NCI-H1105 (cell line): ENCODE results near the gene DTX4.

Experiments
- DNase-seq: peaks from one replicate; lab custom pipeline; 2025; lab: John Stamatoyannopoulos, UW

DTX4 gene

DNA sequence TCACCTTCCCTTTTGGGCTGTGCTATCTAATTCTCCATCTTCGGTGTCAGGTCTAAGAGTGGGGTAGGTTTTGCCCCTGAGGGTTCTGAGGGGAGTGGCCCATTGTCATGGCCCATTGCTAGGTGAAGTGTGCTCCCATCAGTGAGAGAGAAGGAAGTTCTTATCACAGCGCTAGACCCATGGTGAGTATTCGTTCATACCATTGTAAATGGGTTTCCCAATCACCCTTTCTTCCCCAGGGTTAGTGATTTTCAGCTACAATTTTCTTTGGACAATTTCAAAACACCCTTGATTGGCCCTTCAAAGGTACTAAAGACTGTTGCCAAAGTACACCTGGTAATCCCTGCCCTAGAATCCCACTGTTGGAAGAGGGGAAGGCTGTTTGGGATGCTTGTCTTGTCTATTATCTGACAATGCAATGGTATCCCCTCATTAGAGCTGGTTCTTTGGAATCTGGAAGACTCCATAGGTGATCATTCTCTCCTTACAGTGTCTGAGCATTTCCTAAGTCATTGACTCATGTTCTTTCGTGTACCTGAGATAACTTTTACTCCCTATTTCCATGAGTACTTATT lies 20.6 kb downstream of the DTX4 start:
- DNase-seq, result no peak

DNA sequence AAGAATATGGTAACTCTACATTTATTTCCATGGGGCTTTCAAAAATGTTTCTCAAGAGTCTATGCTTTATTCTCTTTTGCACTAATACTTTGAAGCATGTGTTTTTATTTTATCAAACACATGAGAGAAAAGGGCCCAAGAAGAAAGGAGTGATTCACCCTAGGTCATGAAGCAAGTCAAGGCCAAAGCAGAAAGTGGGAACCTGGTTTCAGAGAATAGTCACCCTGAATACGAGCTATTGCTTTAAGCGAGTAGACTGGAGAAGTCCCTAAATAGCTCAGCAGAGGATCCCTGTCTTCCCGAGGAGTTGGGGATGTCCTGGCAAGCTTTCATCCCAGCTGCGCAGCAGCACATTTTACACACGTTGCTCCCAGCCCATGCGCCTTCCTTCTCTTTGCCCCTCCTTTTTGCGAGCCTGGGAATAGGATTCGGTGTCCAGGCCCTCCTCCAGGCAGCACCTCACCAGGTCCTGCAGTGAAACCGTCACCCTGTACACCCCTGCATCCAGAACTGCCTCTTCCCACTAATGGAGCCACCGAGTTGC lies 21.7 kb downstream of the DTX4 start:
- DNase-seq, result no peak

DNA sequence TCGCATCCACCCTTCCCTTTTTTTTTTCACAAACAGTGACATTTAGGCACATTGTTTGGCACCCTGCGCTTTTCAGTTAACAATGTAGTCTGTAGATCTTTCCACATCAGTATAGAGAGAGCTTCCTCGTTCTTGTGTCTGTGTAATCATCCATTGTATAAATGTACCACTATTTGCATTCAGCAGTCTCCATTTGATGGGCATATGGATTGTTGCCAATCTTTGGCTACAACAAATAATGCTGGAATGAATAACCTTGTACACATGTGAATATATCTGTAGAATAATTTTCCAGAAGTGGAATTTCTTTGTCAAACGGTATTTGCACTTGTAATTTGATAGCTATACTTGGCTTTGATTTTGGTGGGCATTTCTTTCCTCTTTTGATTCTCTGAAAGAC lies 23.7 kb downstream of the DTX4 start:
- DNase-seq, result no peak

DNA sequence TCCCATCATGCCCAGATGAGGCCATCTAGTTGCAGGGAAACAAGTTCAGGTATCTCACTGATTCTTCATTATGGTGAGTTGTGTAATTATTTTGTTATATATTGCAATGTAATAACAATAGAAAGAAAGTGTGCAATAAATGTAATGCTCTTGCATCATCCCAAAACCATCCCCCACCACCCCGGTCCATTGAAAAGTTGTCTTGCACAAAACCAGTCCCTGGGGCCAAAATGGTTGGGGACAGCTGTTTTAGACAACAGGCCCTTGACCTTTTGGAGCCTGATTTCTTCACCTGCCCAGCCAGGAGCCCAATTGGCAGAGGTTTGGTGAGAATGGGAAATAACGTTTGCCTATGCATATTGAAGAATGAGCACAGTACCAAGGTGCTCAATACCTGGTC lies 24.8 kb downstream of the DTX4 start:
- DNase-seq, result no peak

DNA sequence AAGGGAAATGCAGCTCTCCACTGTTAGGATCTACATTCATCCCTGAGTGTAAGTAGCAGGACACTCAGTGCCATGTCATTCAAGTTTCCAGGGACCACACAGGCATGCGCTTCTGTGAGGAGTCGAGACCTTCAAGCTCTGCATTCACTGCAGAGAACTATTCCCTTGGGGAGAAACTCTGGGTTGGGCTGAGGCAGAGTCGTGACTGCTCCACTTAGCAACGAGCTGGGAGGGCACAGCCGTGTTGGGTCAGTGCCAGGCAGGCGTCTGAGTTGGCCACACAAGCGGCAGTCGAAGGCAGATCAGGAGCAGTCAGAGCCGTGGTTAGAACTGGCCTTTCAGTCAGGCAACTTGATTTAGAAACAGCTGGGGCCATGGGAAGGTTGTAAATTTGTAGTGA lies 26.1 kb downstream of the DTX4 start:
- DNase-seq, result peak; percentile 65

DNA sequence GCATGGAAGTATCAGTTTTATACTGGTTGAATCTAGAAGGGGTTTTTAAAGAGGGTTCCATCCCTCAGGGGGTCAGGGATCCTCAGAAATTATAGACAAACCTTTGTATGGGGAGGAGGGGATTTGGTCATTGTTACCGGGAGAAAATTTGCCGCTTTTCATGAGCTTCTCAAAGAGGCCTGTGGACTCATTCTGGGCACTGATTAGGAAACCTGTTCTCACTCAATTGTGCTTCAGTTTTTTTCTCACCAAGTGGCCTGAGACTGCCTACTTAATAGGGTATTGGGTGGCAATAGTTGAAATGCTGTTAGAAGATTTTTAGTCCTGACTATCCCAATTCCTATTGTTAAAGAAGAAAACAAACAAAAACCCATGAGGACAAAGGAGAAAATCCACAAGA lies 26.8 kb downstream of the DTX4 start:
- no peak for DNase-seq

DNA sequence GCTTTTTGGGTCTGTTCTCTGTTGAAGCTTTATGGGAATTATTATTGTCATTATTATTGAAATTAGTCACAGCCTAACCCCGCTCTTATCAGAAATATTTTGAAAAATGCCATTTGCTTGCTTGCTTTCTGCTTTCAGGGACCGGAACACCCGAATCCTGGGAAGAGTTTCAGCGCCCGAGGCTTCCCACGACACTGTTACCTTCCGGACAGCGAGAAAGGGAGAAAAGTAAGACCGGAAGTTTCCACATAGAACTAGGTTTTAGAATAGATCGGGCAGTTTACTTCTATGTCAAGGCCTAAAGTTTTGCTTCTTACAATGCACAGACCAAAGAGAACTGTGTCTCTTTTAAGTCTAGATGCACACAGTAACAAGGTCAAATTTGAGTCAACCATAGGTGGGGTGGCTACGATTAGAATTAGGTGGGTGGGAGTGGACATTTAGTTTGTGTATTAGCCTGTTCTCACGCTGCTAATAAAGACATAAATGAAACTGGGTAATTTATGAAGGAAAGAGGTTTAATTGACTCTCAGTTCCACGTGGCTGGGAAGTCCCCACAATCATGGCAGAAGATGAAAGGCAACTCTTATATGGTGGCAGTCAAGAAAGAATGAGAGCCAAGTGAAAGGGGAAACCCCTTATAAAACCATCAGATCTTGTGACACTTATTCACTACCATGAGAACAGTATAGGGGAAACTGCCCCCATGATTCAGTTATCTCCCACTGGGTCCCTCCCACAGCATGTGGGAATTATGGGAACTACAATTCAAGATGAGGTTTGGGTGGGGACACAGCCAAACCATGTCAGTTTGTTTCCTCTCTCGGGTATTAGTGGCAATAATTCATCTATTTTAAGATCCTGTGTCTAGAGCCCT lies 27.9 kb downstream of the DTX4 start:
- DNase-seq, result no peak

DNA sequence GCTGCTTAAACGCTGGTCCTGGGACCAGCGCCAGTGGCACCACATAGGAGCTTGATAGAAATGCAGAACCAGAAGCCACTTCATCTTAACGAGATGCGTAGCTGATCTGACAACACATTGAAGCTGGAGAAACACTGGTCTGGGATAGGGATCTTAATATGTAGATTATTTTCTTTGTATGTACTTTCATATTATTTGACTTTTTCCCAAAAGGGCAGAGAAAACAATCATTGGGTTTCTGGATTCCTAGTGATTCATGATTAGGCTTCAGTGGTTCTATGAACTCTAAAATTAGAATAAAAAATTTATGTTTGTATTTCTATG lies 28.5 kb downstream of the DTX4 start:
- no peak for DNase-seq

DNA sequence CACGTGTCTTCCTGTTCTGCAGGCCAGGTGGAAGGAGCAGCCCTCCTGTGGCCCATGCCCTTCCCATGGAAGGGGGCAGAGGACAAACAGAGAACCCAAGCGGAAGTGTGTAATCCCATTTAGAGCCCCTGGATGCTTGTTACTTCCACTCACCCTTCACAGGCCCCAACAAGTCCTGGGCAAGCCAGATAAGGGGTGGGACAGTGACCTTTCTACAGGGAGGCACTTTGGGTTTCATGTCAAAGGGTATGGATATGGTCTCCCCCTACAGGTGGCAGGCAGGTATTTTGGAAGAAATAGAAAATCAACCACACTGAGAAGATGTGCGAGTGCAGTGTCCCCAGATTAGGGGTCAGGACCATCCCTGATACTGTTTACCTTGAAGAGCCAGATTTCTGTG lies 29.4 kb downstream of the DTX4 start:
- no peak for DNase-seq

DNA sequence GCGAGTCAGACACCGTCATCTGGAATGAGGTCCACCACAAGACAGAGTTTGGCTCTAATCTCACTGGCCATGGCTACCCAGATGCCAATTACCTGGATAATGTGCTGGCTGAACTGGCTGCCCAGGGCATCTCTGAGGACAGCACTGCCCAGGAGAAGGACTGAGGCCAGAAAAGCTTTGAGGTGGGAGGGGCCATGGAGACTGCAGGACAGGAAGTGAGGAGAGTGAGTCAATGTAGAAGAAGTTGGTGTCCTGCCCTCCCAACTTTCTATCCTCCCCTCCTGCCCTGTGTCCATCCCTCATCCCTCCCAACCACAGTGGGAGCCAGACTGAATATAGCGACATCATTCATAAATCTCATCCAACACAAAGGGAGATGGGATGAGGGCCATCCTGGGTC lies 32.8 kb downstream of the DTX4 start:
- DNase-seq, result no peak

DNA sequence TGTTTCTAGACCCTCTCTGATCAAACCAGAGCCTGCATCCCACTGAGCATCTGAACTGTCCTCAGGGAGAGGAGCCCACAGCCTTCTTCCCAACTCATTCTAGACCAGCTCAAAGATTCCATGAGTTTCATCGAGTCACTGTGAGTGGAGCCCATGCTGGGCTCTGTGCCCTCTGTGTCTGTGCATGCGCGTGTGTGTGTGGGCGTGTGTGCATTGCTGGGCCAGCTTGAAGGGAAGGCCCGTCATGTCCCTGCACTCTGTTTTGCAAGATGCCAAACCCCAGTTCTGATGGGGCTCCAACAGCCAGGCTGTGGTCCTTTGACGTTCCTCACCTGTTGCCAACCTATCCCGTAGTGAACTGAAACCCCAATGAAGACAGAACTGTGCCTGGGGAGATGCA lies 33.7 kb downstream of the DTX4 start:
- DNase-seq, result no peak

DNA sequence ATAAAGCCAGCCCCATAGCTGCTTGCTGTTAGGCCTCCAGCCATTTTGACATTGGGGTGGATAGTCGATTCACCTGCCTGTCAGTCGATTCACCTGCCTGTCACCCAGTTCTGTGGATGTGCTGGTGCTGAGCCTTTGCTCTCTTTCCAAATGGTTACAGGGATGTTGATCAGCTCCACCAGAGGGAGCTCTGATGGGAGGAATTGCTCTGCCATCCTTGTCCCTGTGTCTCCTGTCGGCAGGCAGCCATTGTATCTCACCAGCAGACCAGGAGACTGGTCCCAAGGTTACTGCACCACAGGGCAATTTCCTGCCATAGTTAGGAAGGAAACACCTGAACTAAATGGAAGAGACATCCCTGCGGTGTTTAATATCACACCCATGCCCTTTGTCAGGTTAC lies 34.7 kb downstream of the DTX4 start:
- peak; percentile 24 for DNase-seq

DNA sequence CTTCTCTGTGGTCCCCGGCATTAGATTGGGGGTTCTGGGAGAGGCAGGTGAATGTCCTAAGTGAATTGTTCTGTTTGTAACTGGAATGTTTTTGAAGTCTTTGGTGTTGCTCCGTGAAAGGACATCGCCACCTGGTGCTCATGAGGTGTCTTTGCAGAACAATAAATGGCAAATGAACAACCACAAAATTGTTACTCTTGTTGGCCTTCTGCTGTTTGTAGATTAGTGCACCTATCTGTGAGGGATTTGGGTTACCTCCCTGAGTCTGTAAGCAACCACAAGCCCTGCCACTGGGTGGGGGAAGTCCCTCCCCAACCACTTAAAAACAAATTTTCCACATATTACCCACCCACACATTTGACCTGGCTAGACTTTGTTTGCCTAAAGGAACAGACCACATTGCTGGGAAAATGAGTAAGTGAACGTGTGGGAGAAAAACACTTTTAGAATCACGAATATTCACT lies 36.1 kb downstream of the DTX4 start:
- peak; percentile 11 for DNase-seq

DNA sequence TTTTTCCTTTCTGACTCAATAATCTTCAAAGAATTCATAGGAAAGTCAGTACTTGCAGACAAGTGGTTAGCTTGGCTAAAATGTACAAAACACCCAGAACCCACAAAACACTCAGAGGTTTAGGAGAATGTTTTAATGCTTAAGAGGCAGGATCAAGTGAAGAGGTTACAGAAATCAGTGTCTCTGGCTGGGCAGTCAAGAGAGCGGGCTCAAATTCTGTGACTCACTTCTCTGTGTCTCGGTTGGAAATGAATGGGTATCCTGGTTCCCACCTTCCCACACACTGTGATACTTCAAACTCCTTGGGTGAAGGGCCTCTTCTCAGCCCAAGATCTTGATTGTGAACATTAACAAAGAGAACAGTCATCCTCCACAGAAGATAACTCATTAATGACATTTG lies 37.0 kb downstream of the DTX4 start:
- no peak for DNase-seq

DNA sequence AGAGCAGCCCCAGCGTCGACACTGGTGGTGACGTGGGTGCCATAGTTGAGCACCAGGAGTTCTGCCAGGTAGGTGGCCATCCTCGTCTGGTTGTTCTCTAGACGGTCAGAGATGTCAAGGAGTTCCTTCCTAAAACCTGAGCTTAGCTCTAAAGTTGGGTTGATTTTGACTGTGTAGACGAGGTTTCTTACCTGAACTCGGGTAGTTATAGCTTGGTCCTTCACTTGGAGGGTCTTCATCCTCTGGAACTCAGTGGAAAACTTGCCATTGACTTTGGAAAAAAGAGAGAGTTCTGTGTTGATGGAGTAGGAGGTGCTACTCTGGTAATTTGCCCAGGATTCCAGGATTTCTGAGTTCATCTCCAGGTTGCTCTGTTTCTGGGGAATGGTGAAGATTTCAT lies 40.3 kb downstream of the DTX4 start:
- no peak for DNase-seq

DNA sequence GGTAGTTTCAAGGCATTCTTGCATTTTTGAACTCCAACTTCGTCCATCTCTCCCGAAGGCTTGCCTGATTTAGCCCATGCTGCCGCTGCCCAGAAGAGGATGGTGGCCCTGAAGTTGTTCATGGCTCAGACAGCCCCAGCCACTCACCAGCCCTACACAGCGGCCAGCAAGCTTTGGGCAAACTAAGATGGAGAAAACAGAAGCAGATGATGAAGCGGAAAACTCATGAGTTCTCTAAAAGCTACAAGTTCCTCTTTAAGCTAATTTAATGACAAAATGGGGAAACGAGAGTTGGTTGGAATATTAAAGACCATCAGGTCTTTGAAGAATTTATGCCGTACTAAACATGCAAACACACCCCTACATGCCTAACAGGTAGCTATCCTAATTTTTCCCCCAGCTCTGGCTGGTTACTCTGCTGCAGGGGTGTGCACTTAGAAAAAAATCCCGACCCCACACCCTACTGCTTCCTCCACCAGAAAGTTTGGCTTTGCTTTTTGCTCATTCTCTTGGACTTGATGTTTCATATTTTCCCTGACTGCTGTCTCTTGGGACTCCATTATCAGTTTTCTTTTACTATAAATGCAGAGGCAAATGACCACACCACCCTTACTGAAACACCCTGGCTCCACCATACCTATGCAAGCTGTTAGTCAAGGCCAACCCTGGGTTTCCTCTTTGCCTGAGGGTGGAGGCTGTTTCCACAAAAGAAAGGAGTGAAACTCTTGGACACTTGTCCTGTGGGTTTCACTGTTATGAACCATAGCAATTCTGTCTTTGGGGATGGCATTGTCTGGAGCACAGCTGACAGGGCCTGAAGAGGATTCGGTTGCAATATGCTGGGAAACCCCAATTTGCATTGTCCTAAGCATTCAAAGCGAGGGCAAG lies 41.1 kb downstream of the DTX4 start, which contains the start of gene MPEG1:
Gene MPEG1, minus strand, starts transcription at position 184 of the 888 bp plus-strand sequence. Its CDS starts 62 bp downstream, at position 122.
- DNase-seq, result no peak

DNA sequence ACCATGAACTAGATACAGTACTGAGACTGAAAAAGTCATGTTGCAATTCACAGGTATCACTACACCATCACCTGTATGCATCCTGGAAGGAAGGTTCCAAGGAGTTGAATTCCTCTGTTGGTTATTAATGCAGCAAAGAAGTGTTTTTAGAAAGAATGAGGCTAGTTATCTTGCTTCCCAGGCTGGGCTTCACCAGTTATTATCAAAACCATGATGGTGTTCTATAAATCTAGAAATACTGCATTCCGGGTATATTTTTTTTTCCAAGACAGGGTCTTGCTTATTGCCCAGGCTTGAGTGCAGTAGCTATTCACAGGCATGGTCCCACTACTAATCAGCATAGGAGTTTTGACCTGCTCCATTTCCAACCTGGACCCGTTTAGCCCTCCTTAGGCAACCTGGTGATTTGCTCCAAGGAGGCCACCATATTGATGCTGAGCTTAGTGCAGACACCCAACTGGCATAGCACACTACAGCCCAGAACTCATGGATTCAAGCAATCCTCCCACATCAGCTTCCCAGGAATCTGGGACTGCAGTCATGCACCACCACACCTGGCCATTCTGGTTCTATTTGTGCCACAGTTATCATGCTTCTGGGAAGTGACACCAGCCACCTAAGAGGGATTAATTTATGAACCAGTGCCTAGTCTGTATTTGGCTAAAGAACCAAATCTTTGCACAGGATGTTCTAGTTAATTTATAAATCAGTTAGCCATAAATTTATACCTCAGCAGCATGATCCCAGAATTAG lies 42.4 kb downstream of the DTX4 start:
- DNase-seq, result no peak

DNA sequence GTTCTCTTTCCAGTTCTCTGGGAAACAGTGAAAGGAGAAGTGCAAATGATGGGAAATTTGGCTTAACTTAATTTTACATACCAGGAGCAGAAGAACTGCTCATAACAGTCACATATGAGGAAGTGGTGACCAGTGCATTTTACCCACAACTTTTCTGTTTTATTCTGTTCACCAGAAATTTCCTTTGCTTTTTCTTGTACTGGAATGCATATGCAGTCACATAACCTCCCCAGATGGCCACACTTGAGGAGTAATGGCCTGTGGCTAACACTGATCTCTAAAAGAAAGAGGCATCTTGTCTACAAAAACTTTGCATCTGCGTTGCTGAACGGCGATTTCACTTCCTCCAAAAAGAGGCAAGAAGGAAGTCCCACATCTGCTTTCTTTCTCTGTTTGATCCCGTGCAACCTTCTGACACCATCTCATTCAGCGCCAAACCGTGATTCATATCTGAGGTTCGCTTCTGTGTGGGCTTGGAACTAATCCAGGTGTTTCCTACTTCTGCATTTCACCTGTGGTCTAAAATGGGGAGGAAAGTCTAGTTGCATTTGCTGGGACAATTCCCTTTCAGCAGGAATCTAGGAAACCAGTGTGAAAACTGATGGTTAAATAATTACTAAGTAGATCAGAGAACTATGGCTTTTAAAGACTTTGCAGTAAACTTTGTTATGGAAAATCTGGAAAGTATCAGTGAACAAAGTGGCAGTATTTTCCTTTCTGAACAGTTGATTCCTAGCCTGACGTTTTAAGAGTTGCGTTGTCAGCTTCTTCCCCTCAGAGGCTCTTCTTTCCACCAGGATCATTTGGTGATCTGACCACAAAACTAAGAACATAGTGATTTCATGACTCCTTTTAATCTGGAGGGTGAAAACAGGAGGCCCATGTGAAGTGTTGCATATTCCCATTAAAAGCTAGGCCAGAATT lies 45.0 kb downstream of the DTX4 start:
- no peak for DNase-seq

DNA sequence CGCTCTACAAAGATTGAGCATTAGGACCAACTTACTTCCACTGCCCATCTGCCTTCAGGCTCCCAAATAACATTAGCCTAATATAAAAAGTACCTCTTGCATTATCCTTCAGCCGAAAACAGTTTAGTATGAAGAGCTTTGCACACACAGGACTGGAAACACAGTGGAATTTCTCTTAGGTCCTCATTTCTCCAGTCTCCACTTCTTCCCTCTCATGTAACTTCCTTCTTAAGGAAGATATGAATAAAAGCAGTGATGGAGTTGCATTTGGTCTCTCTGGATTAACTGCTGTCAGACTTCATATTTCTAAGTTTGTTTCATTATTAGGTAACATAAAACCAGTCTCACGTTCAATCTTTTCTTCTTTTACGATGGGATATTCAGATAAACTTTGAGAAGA lies 46.4 kb downstream of the DTX4 start:
- no peak for DNase-seq

DNA sequence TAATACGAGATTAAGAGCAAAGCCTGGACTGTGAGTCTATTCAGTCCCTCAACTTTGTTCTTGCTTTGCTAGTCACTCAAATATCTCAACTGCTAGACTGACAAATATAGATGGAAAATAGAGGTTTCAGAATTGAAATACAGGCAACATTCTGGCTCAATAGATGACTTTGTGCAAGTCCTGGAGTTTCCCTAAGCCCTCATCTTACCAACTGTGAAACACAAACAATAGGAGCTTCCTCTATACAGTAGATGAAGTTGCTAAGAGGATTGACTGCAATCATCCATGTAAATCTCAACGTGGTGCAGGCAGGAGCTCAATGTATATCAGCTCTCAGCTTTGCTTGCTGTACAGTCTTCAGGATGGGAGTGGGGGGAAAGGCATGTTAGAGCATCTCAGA lies 47.0 kb downstream of the DTX4 start:
- DNase-seq, result no peak

DNA sequence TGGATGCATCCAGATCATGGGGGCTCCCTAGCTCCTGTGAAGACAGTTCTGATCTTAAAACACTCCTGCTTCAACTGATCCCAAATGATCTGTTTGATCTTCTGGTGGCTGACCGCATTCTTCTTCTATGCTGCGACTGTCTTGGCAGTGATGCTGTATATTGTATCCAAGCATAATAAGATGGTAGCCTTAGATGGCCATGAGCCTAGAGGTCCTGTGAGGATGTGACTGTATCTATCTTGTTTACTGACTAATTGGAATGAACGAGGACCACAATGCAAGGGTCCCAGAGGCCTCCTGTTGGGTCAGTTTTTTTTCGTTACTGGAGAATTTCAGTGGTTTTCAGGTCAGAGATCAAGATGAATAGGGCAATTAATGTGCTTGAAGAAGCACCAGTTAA lies 47.9 kb downstream of the DTX4 start:
- DNase-seq, result no peak
